ENCODE data around the gene FOSL2. TPM values are rescaled to one million over a fixed set of nuclear protein-coding genes. Genes with fewer than 3 reads are reported as not detected.

Gene FOSL2
- total and polyA plus RNA-seq, 4 experiments from 2014 or later: 4.7 to 6.7 (median 5.8) TPM

- H3K27me3 ChIP-seq (ENCODE audit: insufficient read depth, low read length): no peaks in the 10 kb centered on the region
- Mint-ChIP-seq H3K27me3 (peaks cover 0 to 3% of the 10 kb centered on the region in 2 donors), H3K36me3 (peaks cover 0 to 3% of the 10 kb centered on the region in 2 donors), H3K27ac (peak overlapping the region in 6 of 7 donors; percentile 27 to 91 (median 56)), H3K4me1 (peaks cover 25 to 61% (median 41%) of the 10 kb centered on the region in 4 donors), H3K4me3 (no peak overlapping the region), H3K9me3 (peaks cover 0 to 2% (median 0%) of the 10 kb centered on the region in 8 donors)
- no peaks in the 10 kb centered on the region for H3K9me3 ChIP-seq (ENCODE audit: control insufficient read depth in 1 of 2, low read length in 2 of 2)
- DNase-seq: no peak
- POLR2A ChIA-PET (ENCODE audit: partially characterized antibody): interaction anchor here (1.0 to 2.6 kb wide), 2 partner anchors 9 to 467 kb away, joined by 3 to 12 read pairs; partner anchors contain the start of genes BABAM2 and RBKS
- H3K27ac ChIP-seq (ENCODE audit: low read depth, low read length): no peak overlapping the region
- CTCF ChIA-PET (ENCODE audit: partially characterized antibody): interaction anchor here (0.6 to 1.4 kb wide), 4 partner anchors 9 to 624 kb away, joined by 3 to 5 read pairs (median 3); no protein-coding TSS in a partner anchor
- intact Hi-C loops (cut with micrococcal nuclease): no loop called here
- H3K36me3 ChIP-seq (ENCODE audit: insufficient read depth, low read length): no peaks in the 10 kb centered on the region
- peaks cover 54% of the 10 kb centered on the region for H3K4me1 ChIP-seq (ENCODE audit: insufficient read depth, low read length)
- H3K4me3 ChIP-seq (ENCODE audit: low read length in 2 of 2): no peak overlapping the region
These were observed 35.6 kb upstream of the FOSL2 start for GRCh38 chr2:28357055-28357454.

GRCh38 chr2:28357948-28358667 lies 34.5 kb upstream of the FOSL2 start:
- Mint-ChIP-seq H3K4me1 (peaks cover 29 to 71% (median 47%) of the 10 kb centered on the region in 4 donors), H3K27ac (peak overlapping the region; percentile 92 to 98 (median 96)), H3K36me3 (peaks cover 0 to 3% of the 10 kb centered on the region in 2 donors), H3K4me3 (peak overlapping the region in 5 of 8 donors; percentile 6 to 92 (median 72)), H3K9me3 (peaks cover 0 to 2% (median 0%) of the 10 kb centered on the region in 8 donors), H3K27me3 (peaks cover 0 to 3% of the 10 kb centered on the region in 2 donors)
- H3K27ac ChIP-seq (ENCODE audit: low read depth, low read length): no peak overlapping the region
- ChIA-PET CTCF (ENCODE audit: partially characterized antibody) (interaction anchor here (0.7 to 1.0 kb wide), 2 partner anchors 17 to 52 kb away, joined by 3 read pairs; no protein-coding TSS in a partner anchor), POLR2A (ENCODE audit: partially characterized antibody) (interaction anchor here (5.2 kb wide), 1 partner anchor 33 kb away, joined by 39 read pairs; the partner anchor contains the start of gene FOSL2)
- H3K4me3 ChIP-seq (ENCODE audit: low read length in 2 of 2): no peak overlapping the region
- no peak for DNase-seq
- intact Hi-C loops (cut with micrococcal nuclease): loop anchor here (2.0 kb wide), 1 partner anchor 53 kb away; no protein-coding TSS in a partner anchor
- H3K9me3 ChIP-seq (ENCODE audit: control insufficient read depth in 1 of 2, low read length in 2 of 2): no peaks in the 10 kb centered on the region
- H3K36me3 ChIP-seq (ENCODE audit: insufficient read depth, low read length): no peaks in the 10 kb centered on the region
- H3K4me1 ChIP-seq (ENCODE audit: insufficient read depth, low read length): peaks cover 62% of the 10 kb centered on the region
- H3K27me3 ChIP-seq (ENCODE audit: insufficient read depth, low read length): no peaks in the 10 kb centered on the region

- Mint-ChIP-seq H3K36me3 (peaks cover 0 to 3% of the 10 kb centered on the region in 2 donors), H3K9me3 (peaks cover 0 to 2% (median 0%) of the 10 kb centered on the region in 8 donors), H3K4me3 (peak overlapping the region in 7 of 8 donors; percentile 72 to 92 (median 84)), H3K4me1 (peaks cover 30 to 77% (median 50%) of the 10 kb centered on the region in 4 donors), H3K27me3 (peaks cover 0 to 3% of the 10 kb centered on the region in 2 donors), H3K27ac (peak overlapping the region; percentile 92 to 98 (median 96))
- Histone ChIP-seq H3K36me3 (ENCODE audit: insufficient read depth, low read length) (no peaks in the 10 kb centered on the region), H3K27me3 (ENCODE audit: insufficient read depth, low read length) (no peaks in the 10 kb centered on the region), H3K9me3 (ENCODE audit: control insufficient read depth in 1 of 2, low read length in 2 of 2) (no peaks in the 10 kb centered on the region), H3K4me3 (ENCODE audit: low read length in 2 of 2) (peak overlapping the region in 1 of 2 donors; percentile 42), H3K4me1 (ENCODE audit: insufficient read depth, low read length) (peaks cover 67% of the 10 kb centered on the region), H3K27ac (ENCODE audit: low read depth, low read length) (peak overlapping the region; percentile 30)
- ChIA-PET POLR2A (ENCODE audit: partially characterized antibody) (interaction anchor here (1.0 to 5.2 kb wide), 3 partner anchors 10 to 51 kb away, joined by 3 to 39 read pairs (median 6); partner anchors contain the start of gene FOSL2), CTCF (ENCODE audit: partially characterized antibody) (interaction anchor here (0.6 to 1.0 kb wide), 2 partner anchors 13 to 51 kb away, joined by 3 read pairs; no protein-coding TSS in a partner anchor)
- intact Hi-C loops (cut with micrococcal nuclease): loop anchor here (1.0 to 2.0 kb wide), 2 partner anchors 32 to 52 kb away; no protein-coding TSS in a partner anchor
- peak in 2 of 5 donors; percentile 15 to 23 for DNase-seq
These were observed 33.9 kb upstream of the FOSL2 start for GRCh38 chr2:28358668-28359201.

DNA sequence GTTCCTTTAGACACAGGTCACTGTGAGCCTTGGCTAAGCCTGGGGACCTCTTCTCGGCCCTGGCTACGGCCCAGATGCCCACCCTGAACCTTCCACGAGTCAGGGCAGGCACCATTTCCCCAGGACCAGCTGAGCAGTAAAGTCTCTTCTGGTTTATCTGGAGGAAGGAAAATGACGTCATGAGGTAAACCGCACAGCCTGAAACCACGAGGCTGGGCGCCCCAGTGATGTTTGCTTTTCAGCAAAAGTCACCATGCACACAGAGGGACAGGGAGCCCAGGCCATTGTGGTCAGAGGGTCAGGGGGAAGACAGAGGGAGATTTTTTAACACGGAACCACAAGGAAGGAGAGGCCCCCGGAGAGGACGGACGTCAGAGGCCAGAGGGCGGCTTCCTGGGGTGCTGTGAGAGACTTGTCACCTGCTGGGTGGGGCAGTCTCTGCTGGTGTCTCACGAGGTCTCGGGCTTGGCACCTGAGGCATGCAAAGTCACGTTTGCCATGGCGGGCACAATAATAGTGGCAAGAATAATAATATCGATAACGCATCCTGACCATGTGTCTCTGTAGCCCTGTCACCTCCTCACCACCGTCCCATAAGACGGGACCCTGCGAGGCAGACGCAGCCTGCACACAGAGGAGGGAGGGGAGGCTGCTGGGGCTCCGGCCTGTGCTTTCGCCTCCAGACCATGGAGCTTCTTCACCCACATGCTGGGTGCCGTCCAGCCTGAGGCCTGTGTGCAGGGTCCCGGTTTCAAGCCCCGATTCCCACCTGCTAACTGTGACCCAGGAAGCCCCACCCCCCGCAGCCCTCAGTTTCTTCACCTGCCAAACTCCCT lies 33.2 kb upstream of the FOSL2 start:
- H3K9me3 Mint-ChIP-seq: peaks cover 0 to 2% (median 0%) of the 10 kb centered on the region in 8 donors
- peaks cover 0 to 3% of the 10 kb centered on the region in 2 donors for H3K27me3 Mint-ChIP-seq
- no peaks in the 10 kb centered on the region for H3K36me3 ChIP-seq (ENCODE audit: insufficient read depth, low read length)
- peak; percentile 87 to 93 (median 92) for DNase-seq
- peak overlapping the region; percentile 30 for H3K27ac ChIP-seq (ENCODE audit: low read depth, low read length)
- H3K36me3 Mint-ChIP-seq: peaks cover 0 to 3% of the 10 kb centered on the region in 2 donors
- peak overlapping the region; percentile 1 to 42 for H3K4me3 ChIP-seq (ENCODE audit: low read length in 2 of 2)
- H3K4me1 Mint-ChIP-seq: peaks cover 33 to 84% (median 56%) of the 10 kb centered on the region in 4 donors
- POLR2A ChIA-PET (ENCODE audit: partially characterized antibody): interaction anchor here (0.9 to 5.2 kb wide), 4 partner anchors 11 to 50 kb away, joined by 3 to 39 read pairs (median 4); partner anchors contain the start of gene FOSL2
- H3K4me3 Mint-ChIP-seq: peak overlapping the region; percentile 72 to 92 (median 83)
- H3K27ac Mint-ChIP-seq: peak overlapping the region; percentile 92 to 98 (median 96)
- H3K9me3 ChIP-seq (ENCODE audit: control insufficient read depth in 1 of 2, low read length in 2 of 2): no peaks in the 10 kb centered on the region
- CTCF ChIA-PET (ENCODE audit: partially characterized antibody): interaction anchor here (0.6 kb wide), 1 partner anchor 13 kb away, joined by 3 read pairs; no protein-coding TSS in a partner anchor
- intact Hi-C loops (cut with micrococcal nuclease): loop anchor here (1.0 to 2.0 kb wide), 2 partner anchors 31 to 51 kb away; no protein-coding TSS in a partner anchor
- peaks cover 74% of the 10 kb centered on the region for H3K4me1 ChIP-seq (ENCODE audit: insufficient read depth, low read length)
- H3K27me3 ChIP-seq (ENCODE audit: insufficient read depth, low read length): no peaks in the 10 kb centered on the region

GRCh38 chr2:28360058-28360717 lies 32.5 kb upstream of the FOSL2 start:
- Mint-ChIP-seq H3K9me3 (peaks cover 0 to 2% (median 0%) of the 10 kb centered on the region in 8 donors), H3K27ac (peak overlapping the region; percentile 81 to 98 (median 95)), H3K4me3 (peak overlapping the region in 7 of 8 donors; percentile 24 to 87 (median 50)), H3K27me3 (peaks cover 0 to 3% of the 10 kb centered on the region in 2 donors), H3K36me3 (peaks cover 0 to 3% of the 10 kb centered on the region in 2 donors), H3K4me1 (peaks cover 40 to 92% (median 63%) of the 10 kb centered on the region in 4 donors)
- CTCF ChIA-PET (ENCODE audit: partially characterized antibody): interaction anchor here (1.5 kb wide), 1 partner anchor 23 kb away, joined by 4 read pairs; no protein-coding TSS in a partner anchor
- no peak for DNase-seq
- H3K27me3 ChIP-seq (ENCODE audit: insufficient read depth, low read length): no peaks in the 10 kb centered on the region
- POLR2A ChIA-PET (ENCODE audit: partially characterized antibody): interaction anchor here (0.9 to 5.2 kb wide), 4 partner anchors 9 to 50 kb away, joined by 3 to 39 read pairs (median 5); partner anchors contain the start of gene FOSL2
- peak overlapping the region; percentile 3 for H3K27ac ChIP-seq (ENCODE audit: low read depth, low read length)
- no peaks in the 10 kb centered on the region for H3K36me3 ChIP-seq (ENCODE audit: insufficient read depth, low read length)
- peaks cover 81% of the 10 kb centered on the region for H3K4me1 ChIP-seq (ENCODE audit: insufficient read depth, low read length)
- intact Hi-C loops (cut with micrococcal nuclease): no loop called here
- no peaks in the 10 kb centered on the region for H3K9me3 ChIP-seq (ENCODE audit: control insufficient read depth in 1 of 2, low read length in 2 of 2)
- H3K4me3 ChIP-seq (ENCODE audit: low read length in 2 of 2): peak overlapping the region in 1 of 2 donors; percentile 42

Measured in CD4-positive, alpha-beta memory T cell (primary cell).